NCI-H1105 (cell line): Measurements from ENCODE around the gene ELMOD3.
"Not testable (repeated sequence)": the region's sequence is repeated elsewhere in the genome, so short reads cannot be mapped to it uniquely, and the experiment has no call there.

Experiments used
- DNase-seq: peaks from one replicate; lab custom pipeline; 2025; lab: John Stamatoyannopoulos, UW

The ELMOD3 gene

GRCh38 chr2:85427300-85427835, 72.8 kb downstream of the ELMOD3 start:
- no peak for DNase-seq

DNA sequence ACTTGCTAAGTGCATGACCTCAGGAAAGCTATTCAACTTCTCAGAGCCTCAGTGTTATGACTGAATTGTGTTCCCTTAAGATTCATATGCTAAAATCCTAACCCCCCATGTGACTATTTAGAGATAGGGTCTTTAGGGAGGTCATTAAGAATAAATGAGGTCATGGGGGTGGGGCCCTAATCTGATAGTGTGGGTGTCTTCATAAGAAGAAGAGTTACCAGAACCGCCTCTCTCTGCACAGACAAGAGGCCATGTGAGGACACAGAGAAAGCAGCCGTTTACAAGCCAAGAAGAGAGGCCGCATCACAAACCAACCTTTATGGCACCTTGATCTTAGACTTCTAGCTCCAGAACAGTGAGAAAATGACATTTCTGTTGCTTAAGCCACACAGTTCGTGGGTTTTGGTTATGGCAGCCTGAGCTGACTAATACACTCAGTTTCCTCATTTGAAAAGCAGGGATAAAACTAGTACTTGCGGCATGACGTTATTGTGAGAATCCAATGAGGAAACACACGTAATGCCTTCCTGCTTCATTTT, 73.8 kb downstream of the ELMOD3 start:
- no peak for DNase-seq

DNA sequence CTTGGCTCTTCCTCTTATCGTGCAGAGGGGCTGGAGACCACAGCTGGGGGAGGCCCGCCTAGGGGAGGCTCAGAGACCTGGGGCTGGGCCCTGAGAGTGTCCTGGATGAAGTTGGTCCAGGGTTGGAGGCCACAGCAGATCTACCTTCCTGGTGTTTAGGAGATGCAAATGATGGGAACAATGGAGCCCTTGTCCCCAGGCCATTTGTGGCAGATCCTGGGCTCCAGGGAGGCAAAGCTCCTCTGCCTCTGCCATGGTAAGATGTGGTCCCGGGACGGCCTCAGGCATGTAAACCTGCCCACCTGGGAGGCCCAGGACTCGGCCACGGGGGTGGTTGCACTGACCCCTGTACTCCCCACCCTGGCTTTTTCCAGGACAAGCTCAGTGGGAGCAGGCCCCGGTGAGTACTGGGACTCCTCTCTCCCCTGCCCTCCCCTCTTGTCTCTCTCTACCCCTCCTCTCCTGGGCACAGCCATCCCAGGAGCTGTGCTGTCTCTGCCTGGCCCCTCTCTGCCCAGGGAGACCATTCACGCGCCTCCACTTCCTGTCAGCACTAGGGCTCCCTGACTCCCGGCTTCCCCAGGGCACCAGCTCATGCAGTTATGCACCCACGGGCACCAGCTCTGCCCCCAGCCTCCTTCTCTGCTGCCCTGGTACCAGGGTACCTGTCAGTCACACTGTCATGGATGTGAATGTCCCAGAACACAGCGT, 74.8 kb downstream of the ELMOD3 start:
- no peak for DNase-seq

DNA sequence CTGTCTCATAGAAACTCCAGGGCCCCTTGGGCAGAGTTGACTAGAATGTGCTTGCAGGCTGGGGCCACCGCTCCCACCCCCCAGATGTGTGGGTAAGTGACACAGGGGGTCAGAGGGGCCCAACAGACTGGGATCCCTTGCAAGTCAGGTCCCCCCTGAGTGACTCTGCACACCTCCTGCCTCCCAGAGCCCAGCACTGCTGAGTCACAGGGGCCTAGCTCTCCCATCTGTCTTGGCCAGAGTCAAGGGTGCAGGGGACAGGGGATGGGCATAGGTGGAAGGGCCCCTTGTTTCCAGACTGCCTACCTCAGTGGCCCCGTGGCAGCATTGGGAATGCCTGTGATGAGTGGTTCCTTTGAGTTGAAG, 75.3 kb downstream of the ELMOD3 start:
- DNase-seq = no peak

- DNase-seq = no peak
These were observed 76.4 kb downstream of the ELMOD3 start for GRCh38 chr2:85430752-85431569.

DNA sequence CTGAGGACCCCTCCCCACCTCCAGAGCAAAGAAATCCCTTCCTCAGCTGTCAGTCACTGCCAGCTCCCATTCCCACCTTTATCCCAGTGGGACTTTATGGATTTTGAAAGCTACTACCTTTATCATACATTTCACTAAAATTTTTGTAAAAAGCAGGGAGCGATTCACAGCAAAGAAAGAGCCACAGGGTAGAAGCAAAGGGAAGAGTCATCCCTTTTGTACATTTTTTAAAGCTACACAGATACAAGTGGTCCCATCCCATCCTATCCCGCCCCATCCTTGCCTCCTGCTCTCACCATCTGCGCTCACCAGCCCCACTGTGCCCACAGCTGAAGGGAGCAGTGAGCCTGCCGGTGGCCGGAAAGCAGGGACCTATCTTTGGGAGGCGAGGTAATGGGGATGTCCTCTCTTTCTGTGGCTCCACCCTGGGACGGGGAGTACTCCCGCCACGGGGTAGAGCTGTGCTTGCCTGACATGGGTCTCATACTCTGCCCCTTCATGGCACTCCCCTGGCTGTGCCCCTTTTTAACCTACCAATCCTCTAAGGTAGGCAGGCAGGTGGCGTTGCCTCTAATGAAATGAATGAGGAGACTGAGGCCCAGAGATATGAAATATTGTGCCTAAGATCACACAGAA, 77.1 kb downstream of the ELMOD3 start:
- DNase-seq = no peak

DNA sequence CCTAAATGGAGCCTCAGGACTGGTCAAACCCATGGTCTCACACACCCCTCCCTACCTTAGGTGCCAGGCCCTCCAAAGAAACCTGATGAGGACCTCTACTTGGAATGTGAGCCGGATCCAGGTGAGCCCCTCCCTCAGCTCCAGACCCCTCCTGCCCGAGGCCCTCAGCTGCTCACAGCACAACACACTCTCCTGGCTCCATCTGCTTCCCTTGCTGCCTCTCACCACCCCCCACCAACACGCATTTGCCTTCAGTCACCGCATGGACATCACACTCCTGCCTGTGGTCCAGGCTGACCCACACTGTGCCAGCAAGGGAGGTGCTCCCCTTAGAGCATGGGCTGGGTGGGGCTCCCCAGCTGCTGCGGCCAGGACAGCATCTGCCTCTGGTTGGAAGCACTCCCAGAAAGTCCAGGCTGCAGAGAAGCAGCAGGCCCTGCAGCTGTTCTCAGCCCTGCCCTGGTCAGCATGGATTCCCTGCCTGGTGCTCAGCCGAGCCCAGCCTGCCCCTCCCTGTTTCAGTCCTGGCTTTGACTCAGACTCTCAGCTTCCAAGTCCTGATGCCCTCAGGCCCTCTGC, 79.0 kb downstream of the ELMOD3 start:
- DNase-seq = no peak

GRCh38 chr2:85434696-85435095, 80.1 kb downstream of the ELMOD3 start:
- no peak for DNase-seq

- DNase-seq = no peak
These were observed 80.8 kb downstream of the ELMOD3 start for GRCh38 chr2:85435220-85435958.

DNA sequence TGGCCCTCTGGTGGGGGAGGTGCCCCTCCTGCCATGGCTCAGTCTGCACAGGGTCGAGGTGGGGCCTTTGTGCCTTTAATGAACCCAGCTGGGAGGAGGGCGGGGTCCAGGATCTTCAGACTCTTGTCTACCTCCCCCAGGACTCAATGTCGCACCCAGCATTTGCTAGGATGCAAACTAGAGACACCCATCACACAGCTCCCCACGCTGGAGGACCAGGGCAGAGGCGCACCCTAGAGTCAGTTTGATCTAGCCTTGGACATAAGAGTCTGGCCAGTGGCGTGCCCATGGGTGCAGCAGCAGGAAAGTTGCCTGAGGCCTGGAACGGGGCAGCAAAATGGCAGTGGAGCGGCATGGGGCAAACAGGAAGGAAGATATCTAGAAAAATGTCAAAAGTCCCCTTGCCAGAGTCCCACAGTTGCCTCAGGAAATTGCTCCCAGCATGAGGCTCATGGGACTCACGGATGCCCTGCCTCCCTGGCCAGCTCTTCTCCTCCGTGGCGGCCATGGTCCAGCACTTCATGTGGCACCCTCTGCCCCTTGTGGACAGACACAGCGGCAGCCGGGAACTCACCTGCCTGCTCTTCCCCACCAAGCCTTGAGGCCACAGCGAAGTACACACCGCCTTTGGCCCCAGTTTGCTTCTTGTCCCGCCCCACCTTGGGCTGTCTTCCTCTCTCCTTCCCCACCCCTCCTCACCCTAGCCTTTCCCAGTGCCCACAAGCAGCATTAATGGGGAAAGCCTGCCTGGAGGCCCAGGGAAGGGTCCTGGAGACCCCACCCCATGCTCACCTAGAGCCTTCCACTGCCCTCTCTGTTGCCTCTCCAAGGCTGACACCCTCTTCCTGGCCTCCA, 81.6 kb downstream of the ELMOD3 start:
- DNase-seq = no peak

DNA sequence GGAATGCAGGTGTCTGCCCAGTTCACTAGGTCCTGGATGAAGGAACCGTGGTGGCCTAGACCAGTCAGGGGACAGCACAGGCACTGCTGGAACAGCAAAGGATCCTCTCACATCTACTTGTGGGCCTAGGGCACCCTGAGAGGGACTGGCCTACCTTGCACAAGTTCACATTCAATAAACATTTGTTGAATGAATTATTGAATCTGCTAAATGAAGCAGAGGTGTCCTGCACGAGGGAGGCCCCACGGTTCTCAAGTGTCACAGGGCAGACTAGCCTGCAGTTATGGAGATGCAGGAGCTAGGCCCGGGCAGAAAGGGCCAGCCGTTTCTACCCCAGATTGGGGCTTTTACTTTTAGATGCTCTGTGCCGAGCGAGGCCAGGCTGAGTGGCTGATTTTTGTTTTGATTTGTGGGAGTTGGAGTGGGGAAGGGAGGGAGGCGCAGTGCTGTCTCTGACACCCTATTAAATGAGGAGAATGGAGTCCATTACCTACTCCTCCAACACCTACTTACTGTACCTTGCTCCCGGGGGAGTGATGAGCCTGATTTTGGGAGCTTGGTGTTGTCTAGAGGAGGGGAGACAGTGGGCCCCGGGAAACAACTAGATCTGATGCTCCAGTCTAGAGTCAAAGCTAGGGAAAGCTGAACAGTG, 82.4 kb downstream of the ELMOD3 start:
- DNase-seq = no peak

- DNase-seq = peak; percentile 75
These were observed 83.1 kb downstream of the ELMOD3 start for GRCh38 chr2:85437488-85438200.

DNA sequence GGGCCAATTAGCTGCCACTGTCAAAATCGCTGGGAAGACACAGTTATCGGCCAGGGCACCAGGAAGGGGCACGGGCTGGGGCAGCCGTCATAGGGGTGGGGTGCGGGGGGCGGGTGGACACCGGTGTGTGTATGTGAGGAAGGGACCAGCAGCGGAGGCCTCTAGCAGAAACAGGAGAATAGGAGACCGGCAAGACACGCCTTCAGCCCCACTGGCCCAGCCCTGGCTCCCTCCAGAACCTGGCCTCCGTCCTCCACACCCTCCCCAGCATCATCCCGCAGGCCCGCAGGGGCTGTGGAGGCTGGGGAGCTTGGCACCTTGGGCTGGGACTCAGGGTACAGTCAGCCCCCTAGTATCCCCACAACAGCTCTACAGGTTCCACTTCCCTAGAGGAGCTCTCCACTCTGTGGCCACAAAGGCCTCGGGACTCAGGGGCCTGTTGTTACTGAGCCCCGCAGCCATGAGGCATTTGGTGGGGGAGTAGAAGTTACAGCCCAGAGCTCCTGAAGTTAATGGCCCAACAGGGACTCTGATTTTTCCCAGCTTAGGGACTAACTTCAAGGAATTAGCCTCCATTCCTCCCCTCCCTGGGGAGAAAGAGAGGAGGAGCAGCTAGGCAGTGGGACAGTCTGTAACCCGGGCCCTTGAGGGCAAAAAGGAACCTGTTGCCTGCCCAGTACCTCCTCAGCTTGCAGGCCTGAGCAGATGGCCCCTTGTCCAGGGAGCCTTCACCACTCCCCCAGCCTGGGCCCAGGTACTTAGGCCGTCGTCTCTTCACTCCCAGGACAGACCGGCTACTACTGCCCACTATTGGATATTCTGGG, 83.8 kb downstream of the ELMOD3 start:
- DNase-seq = no peak

DNA sequence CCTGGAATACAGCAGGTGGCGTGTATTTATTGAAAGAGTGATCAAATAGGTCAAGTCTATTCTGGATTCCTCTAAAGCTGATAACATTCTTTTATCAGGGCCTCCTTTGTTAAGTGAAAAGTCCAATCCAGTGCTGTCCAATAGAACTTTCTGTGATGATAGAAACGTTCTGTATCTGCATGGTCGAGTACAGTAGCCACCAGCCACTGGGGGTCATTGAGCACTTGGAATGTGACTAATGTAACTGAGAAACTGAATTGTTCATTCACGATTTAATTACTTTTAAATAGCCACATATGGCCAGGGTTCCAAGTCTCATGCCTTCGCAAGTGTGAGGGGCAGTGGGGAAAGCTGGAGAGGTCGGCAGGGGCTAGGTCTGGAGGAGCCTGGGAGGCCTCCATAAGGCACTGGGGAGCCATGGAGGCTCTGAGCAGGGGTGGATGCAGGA, 84.5 kb downstream of the ELMOD3 start:
- no peak for DNase-seq

GRCh38 chr2:85439569-85439968, 85.0 kb downstream of the ELMOD3 start:
- not testable (repeated sequence) for DNase-seq

GRCh38 chr2:85439986-85440385, 85.4 kb downstream of the ELMOD3 start:
- no peak for DNase-seq

GRCh38 chr2:85440729-85441128, 86.2 kb downstream of the ELMOD3 start:
- DNase-seq = no peak
